HG03378 (cell line): Measurements from ENCODE around the gene STRBP.
"Not testable (repeated sequence)": the region's sequence is repeated elsewhere in the genome, so short reads cannot be mapped to it uniquely, and the experiment has no call there.

Experiments used
- ATAC-seq: cut with Tn5 transposase; IDR thresholded peaks from one replicate; pipeline ENCODE4 v1.9.1; 2021; ENCODE audit warnings: mild to moderate bottlenecking, moderate library complexity; ENCODE audit not compliant: unreplicated experiment

Gene STRBP

GRCh38 chr9:123283455-123283854 is 15.1 kb upstream of the STRBP start:
- ATAC-seq: no peak

GRCh38 chr9:123283048-123283408 is 14.6 kb upstream of the STRBP start:
- no peak for ATAC-seq

- ATAC-seq: no peak
These were observed 14.1 kb upstream of the STRBP start for GRCh38 chr9:123282362-123283047.

GRCh38 chr9:123281659-123282350 is 13.4 kb upstream of the STRBP start:
- no peak for ATAC-seq

- ATAC-seq: not testable (repeated sequence)
These were observed 10.6 kb upstream of the STRBP start for GRCh38 chr9:123278879-123279493.

- ATAC-seq: no peak
These were observed 10.0 kb upstream of the STRBP start for GRCh38 chr9:123278361-123278760.

GRCh38 chr9:123276551-123276950 is 8.2 kb upstream of the STRBP start:
- no peak for ATAC-seq

GRCh38 chr9:123271133-123271532 is 2.7 kb upstream of the STRBP start:
- not testable (repeated sequence) for ATAC-seq

- no peak for ATAC-seq
These were observed 895 bp upstream of the STRBP start for GRCh38 chr9:123269281-123269680.

- no peak for ATAC-seq
These were observed 254 bp downstream of the STRBP start for GRCh38 chr9:123268199-123268464.

- ATAC-seq: no peak
These were observed 746 bp downstream of the STRBP start for GRCh38 chr9:123267481-123268198.

- ATAC-seq: no peak
These were observed 1.6 kb downstream of the STRBP start for GRCh38 chr9:123266655-123267399.

GRCh38 chr9:123265833-123266232 is 2.6 kb downstream of the STRBP start:
- no peak for ATAC-seq

- ATAC-seq: no peak
These were observed 5.2 kb downstream of the STRBP start for GRCh38 chr9:123263227-123263626.

GRCh38 chr9:123262338-123262737 is 6.0 kb downstream of the STRBP start:
- ATAC-seq: no peak

GRCh38 chr9:123261006-123261677 is 7.2 kb downstream of the STRBP start:
- ATAC-seq: no peak

GRCh38 chr9:123260340-123260739 is 8.0 kb downstream of the STRBP start:
- ATAC-seq: no peak

- ATAC-seq: no peak
These were observed 11.1 kb downstream of the STRBP start for GRCh38 chr9:123257276-123257675.

GRCh38 chr9:123255718-123256117 is 12.7 kb downstream of the STRBP start:
- no peak for ATAC-seq

GRCh38 chr9:123253204-123253603 is 15.2 kb downstream of the STRBP start:
- no peak for ATAC-seq

- ATAC-seq: no peak
These were observed 16.6 kb downstream of the STRBP start for GRCh38 chr9:123251741-123252140.
